Endothelial cell of umbilical vein (primary cell): ENCODE results near the gene TAF3. TPM values are rescaled to one million over a fixed set of nuclear protein-coding genes. Genes with fewer than 3 reads are reported as not detected.

ENCODE experiments used
- BruUV-seq: library from RNA; stranded (reverse); fragments of 400-500 nt; replicated peaks from 2 replicates; lab custom pipeline; 2021; lab: Mats Ljungman, UMichigan
- CTCF ChIA-PET: fragments of 300-600, 350-600 bp; sonication (Branson Sonifier 250); formaldehyde crosslinking; loops from one replicate; lab custom pipeline; 2021; ENCODE audit warnings: antibody characterized with exemption, inconsistent platforms; lab: Charles Lee
- POLR2A ChIA-PET: fragments of 300-600, 350-600 bp; sonication (Branson Sonifier 250); formaldehyde crosslinking; loops from one replicate; lab custom pipeline; 2021; ENCODE audit warnings: antibody characterized with exemption, inconsistent platforms; lab: Charles Lee
- DNase-seq: peaks from one replicate; pipeline ENCODE4 v3.0.0-alpha.2; 2011; ENCODE audit warnings: low read depth, low spot score
- FAIRE-seq: peaks from 2 replicates; lab custom pipeline; 2011; peaks lifted over from hg19 to GRCh38; lab: Jason Lieb, UNC
- H2AFZ ChIP-seq: 2 replicates; pipeline ENCODE4 v1.6.0; 2012; ENCODE audit warnings: low read depth, low read length, control low read depth, inconsistent platforms
- H3K27ac ChIP-seq: 2 replicates; pipeline ENCODE4 v1.5.1; 2011; ENCODE audit warnings: low read depth, mild to moderate bottlenecking, control low read depth, low read length, moderate library complexity; ENCODE audit not compliant: insufficient read depth
- H3K27me3 ChIP-seq, 2 experiments: 2 replicates each; pipeline versions ENCODE4 v1.6.0 to v1.6.1; 2011; ENCODE audit warnings: low read length in 2 of 2, mixed read lengths in 1 of 2; ENCODE audit not compliant: control insufficient read depth in 2 of 2, insufficient read depth in 2 of 2
- H3K36me3 ChIP-seq, 2 experiments: 2 replicates in 1 of 2; 3 replicates in 1 of 2; pipeline ENCODE4 v1.5.1; 2011; ENCODE audit warnings: low read length in 2 of 2, mild to moderate bottlenecking in 1 of 2, moderate library complexity in 1 of 2; ENCODE audit not compliant: control insufficient read depth in 2 of 2, insufficient read depth in 2 of 2; ENCODE audit errors: extremely low read depth in 1 of 2
- H3K4me1 ChIP-seq: 3 replicates; pipeline ENCODE4 v1.5.1; 2011; ENCODE audit warnings: mild to moderate bottlenecking, low read length; ENCODE audit not compliant: control insufficient read depth, insufficient read depth; ENCODE audit errors: extremely low read depth
- H3K4me2 ChIP-seq: 2 replicates; pipeline ENCODE4 v1.6.1; 2011; ENCODE audit warnings: low read length, control low read depth, mixed read lengths; ENCODE audit not compliant: insufficient read depth
- H3K4me3 ChIP-seq, 3 experiments: fragments of 200-600 bp in 1 of 3; sonication (generic), shearing (Covaris generic) in 1 of 3; replicated peaks in 1 of 3; 2 replicates each; pipeline ENCODE4 v1.5.1; 2011 to 2016; ENCODE audit warnings: control low read depth in 3 of 3, low read length in 3 of 3, mild to moderate bottlenecking in 2 of 3, inconsistent platforms in 1 of 3, low read depth in 1 of 3, moderate library complexity in 1 of 3; ENCODE audit not compliant: insufficient read depth in 1 of 3
- H3K79me2 ChIP-seq: 2 replicates; pipeline ENCODE4 v1.6.0; 2012; ENCODE audit warnings: low read length, inconsistent platforms; ENCODE audit not compliant: control insufficient read depth, insufficient read depth
- H3K9ac ChIP-seq: replicated peaks from 2 replicates; pipeline ENCODE3; 2011; ENCODE audit warnings: low read length, control low read depth; ENCODE audit not compliant: insufficient read depth; ENCODE audit errors: extremely low read depth
- H3K9me1 ChIP-seq: replicated peaks from 3 replicates; pipeline ENCODE4 v1.6.0; 2011; ENCODE audit warnings: mild to moderate bottlenecking, low read length; ENCODE audit not compliant: control insufficient read depth, insufficient read depth; ENCODE audit errors: extremely low read depth
- H3K9me3 ChIP-seq: replicated peaks from 2 replicates; pipeline ENCODE4 v1.5.1; 2012; ENCODE audit warnings: low read length, inconsistent platforms; ENCODE audit not compliant: control insufficient read depth, insufficient read depth
- H4K20me1 ChIP-seq: replicated peaks from 2 replicates; pipeline ENCODE3; 2011; ENCODE audit warnings: mild to moderate bottlenecking, low read length; ENCODE audit not compliant: control insufficient read depth, insufficient read depth; ENCODE audit errors: extremely low read depth
- EZH2 ChIP-seq: IDR thresholded peaks from 2 replicates; pipeline ENCODE4 v1.6.1; 2012; ENCODE audit warnings: borderline replicate concordance, low read depth, mild to moderate bottlenecking, moderate library complexity, low read length, inconsistent platforms; ENCODE audit not compliant: severe bottlenecking
- FOS ChIP-seq: IDR thresholded peaks from 2 replicates; pipeline ENCODE4 v1.6.1; 2011; ENCODE audit warnings: mild to moderate bottlenecking, low read length, moderate library complexity, borderline replicate concordance; ENCODE audit not compliant: insufficient read depth
- GATA2 ChIP-seq: IDR thresholded peaks from 2 replicates; pipeline ENCODE4 v1.7.0; 2011; ENCODE audit warnings: low read depth, mild to moderate bottlenecking, moderate library complexity, mixed read lengths, low read length; ENCODE audit not compliant: insufficient read length, insufficient read depth
- JUN ChIP-seq: IDR thresholded peaks from 2 replicates; pipeline ENCODE4 v1.6.1; 2011; ENCODE audit warnings: borderline replicate concordance, low read depth; ENCODE audit not compliant: insufficient read length, insufficient read depth
- MAX ChIP-seq: IDR thresholded peaks from 2 replicates; pipeline ENCODE4 v1.6.1; 2011; ENCODE audit not compliant: insufficient read depth, insufficient read length
- MYC ChIP-seq: IDR thresholded peaks from one replicate; pipeline ENCODE4 v1.6.1; 2011; ENCODE audit warnings: mild to moderate bottlenecking, low read depth, low read length
- POLR2AphosphoS5 ChIP-seq: IDR thresholded peaks from 2 replicates; pipeline ENCODE4 v1.6.1; 2012; ENCODE audit warnings: low read depth, mild to moderate bottlenecking, control low read depth, low read length, moderate library complexity; ENCODE audit not compliant: insufficient read depth
- dilution Hi-C: fragments of 300-500 bp; cut with MboI; formaldehyde crosslinking; loops from one replicate; pipeline ENCODE4 v1.15.0; 2019; ENCODE audit warnings: low sequenced_read_pairs; ENCODE audit not compliant: extremely low pct_ligation_motif_present
- intact Hi-C: fragments of 100-400 bp; cut with micrococcal nuclease; formaldehyde crosslinking; loops from one replicate; pipeline ENCODE4 v1.10.0; 2022
- polyA plus RNA-seq, 4 experiments: library from polyadenylated mRNA; depleted of rRNA in 3 of 4; stranded (reverse) in 3 of 4; unstranded in 1 of 4; fragments of >200 nt; gene quantifications; 2 replicates each; pipeline versions ENCODE4 v1.2.1 to v1.2.3, GENCODE V29; 2011 to 2012; ENCODE audit warnings: missing spikeins in 1 of 4
- total RNA-seq: library from RNA; stranded (reverse); gene quantifications from 2 replicates; pipeline ENCODE4 v1.2.3, GENCODE V29; 2021
- TF ChIP-seq, protein P1 (sequence below), 2 donors: IDR thresholded peaks; 1 replicate in 1 of 2; 2 replicates in 1 of 2; pipeline ENCODE4 v1.5.1; 2011; ENCODE audit warnings: low read length in 2 of 2, mild to moderate bottlenecking in 2 of 2, moderate library complexity in 2 of 2, control low read depth in 1 of 2, inconsistent platforms in 1 of 2, low read depth in 1 of 2; ENCODE audit not compliant: insufficient read depth in 1 of 2; ENCODE audit errors: extremely low read depth in 1 of 2

TAF3 gene
- total and polyA plus RNA-seq, 2 donors (not counting 3 experiments of a cell fraction or from before 2014, with no cell fraction given): 2.4 to 10.5 TPM

DNA sequence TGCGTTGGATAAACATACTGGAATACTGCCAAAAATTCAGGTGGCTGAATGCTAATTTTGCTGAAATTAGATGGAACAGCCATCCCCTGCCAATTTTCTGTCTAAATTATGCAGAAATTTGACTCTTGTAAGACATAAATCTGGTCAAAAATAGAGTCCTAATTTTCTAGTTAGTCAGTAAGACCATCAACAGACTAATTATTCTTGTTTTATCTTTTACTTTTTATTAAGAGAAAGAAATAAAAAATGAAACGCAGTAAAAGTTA lies 125.8 kb downstream of the TAF3 start:
- dilution Hi-C loops (no loop called here), intact Hi-C loops (no loop called here)
- FAIRE-seq (no peak), DNase-seq (no peak)
- H3K9ac ChIP-seq: no peak overlapping the region
- no peaks in the 10 kb centered on the region for H4K20me1 ChIP-seq
- H2AFZ ChIP-seq: no peak overlapping the region
- CTCF ChIA-PET: no interaction called here
- H3K36me3 ChIP-seq: no peaks in the 10 kb centered on the region
- peaks cover 20% of the 10 kb centered on the region for H3K4me1 ChIP-seq
- no peaks in the 10 kb centered on the region for H3K27me3 ChIP-seq
- no peaks in the 10 kb centered on the region for H3K9me3 ChIP-seq
- POLR2A ChIA-PET: no interaction called here
- peaks cover 2% of the 10 kb centered on the region for H3K79me2 ChIP-seq
- H3K4me2 ChIP-seq: no peak overlapping the region
- no peak for TF ChIP-seq EZH2
- TF ChIP-seq, protein P1, sequence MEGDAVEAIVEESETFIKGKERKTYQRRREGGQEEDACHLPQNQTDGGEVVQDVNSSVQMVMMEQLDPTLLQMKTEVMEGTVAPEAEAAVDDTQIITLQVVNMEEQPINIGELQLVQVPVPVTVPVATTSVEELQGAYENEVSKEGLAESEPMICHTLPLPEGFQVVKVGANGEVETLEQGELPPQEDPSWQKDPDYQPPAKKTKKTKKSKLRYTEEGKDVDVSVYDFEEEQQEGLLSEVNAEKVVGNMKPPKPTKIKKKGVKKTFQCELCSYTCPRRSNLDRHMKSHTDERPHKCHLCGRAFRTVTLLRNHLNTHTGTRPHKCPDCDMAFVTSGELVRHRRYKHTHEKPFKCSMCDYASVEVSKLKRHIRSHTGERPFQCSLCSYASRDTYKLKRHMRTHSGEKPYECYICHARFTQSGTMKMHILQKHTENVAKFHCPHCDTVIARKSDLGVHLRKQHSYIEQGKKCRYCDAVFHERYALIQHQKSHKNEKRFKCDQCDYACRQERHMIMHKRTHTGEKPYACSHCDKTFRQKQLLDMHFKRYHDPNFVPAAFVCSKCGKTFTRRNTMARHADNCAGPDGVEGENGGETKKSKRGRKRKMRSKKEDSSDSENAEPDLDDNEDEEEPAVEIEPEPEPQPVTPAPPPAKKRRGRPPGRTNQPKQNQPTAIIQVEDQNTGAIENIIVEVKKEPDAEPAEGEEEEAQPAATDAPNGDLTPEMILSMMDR (IDR thresholded peaks at IDR 0.05; ENCODE audit: extremely low read depth in 1 of 2, insufficient read depth in 1 of 2, low read depth in 1 of 2, low read length in 2 of 2): no peak
- no peak for TF ChIP-seq GATA2
- BruUV-seq: no TSS peak
- no peak overlapping the region for H3K27ac ChIP-seq
- no peaks in the 10 kb centered on the region for H3K9me1 ChIP-seq
- H3K4me3 ChIP-seq: no peak overlapping the region

DNA sequence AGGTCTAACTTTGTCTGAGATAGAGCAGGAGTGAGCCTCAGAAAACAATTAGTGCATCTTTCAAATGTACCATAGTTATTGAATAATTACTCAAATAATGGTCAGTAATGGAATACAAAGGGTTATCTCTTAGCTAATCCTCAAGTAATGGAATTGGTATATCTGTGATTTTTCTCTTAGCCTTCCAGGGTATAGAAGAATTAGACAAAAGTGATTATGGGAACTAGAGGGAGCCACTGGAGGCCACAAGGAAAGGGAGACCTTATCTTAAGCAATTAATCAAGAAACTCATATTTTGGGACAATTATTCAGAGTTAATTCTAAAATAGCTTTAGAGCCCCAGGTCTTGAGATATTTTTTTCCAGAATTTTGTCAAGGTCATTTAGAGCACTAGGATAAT lies 126.2 kb downstream of the TAF3 start:
- TF ChIP-seq JUN (no peak), POLR2AphosphoS5 (no peak), FOS (no peak), GATA2 (no peak), EZH2 (no peak), MYC (no peak), MAX (no peak)
- TF ChIP-seq, protein P1 (IDR thresholded peaks at IDR 0.05; ENCODE audit: extremely low read depth in 1 of 2, insufficient read depth in 1 of 2, low read depth in 1 of 2, low read length in 2 of 2): no peak
- H4K20me1 ChIP-seq: no peaks in the 10 kb centered on the region
- H3K27me3 ChIP-seq: no peaks in the 10 kb centered on the region
- peaks cover 2% of the 10 kb centered on the region for H3K79me2 ChIP-seq
- dilution Hi-C loops: no loop called here
- no peaks in the 10 kb centered on the region for H3K9me3 ChIP-seq
- POLR2A ChIA-PET: no interaction called here
- H3K4me2 ChIP-seq: no peak overlapping the region
- H2AFZ ChIP-seq: no peak overlapping the region
- no peak overlapping the region for H3K9ac ChIP-seq
- H3K36me3 ChIP-seq: no peaks in the 10 kb centered on the region
- no peak overlapping the region for H3K4me3 ChIP-seq
- CTCF ChIA-PET: no interaction called here
- peaks cover 24% of the 10 kb centered on the region for H3K4me1 ChIP-seq
- no peak for FAIRE-seq
- BruUV-seq: no TSS peak
- no peak overlapping the region for H3K27ac ChIP-seq
- no peak for DNase-seq
- intact Hi-C loops: no loop called here
- H3K9me1 ChIP-seq: no peaks in the 10 kb centered on the region
